Urinary bladder (tissue), 4 donors: ENCODE measurements around the gene RARB. TPM values are rescaled to one million over a fixed set of nuclear protein-coding genes. Genes with fewer than 3 reads are reported as not detected.

ENCODE experiments used
- DNase-seq: peaks from one replicate; pipeline ENCODE4 v3.0.0-alpha.2; 2015; ENCODE audit errors: extremely low spot score
- H3K27ac ChIP-seq: one replicate; pipeline ENCODE4 v1.5.1; 2013; ENCODE audit warnings: low read depth, mild to moderate bottlenecking, moderate library complexity
- H3K36me3 ChIP-seq: one replicate; pipeline ENCODE4 v1.6.1; 2013; ENCODE audit warnings: mild to moderate bottlenecking, moderate library complexity; ENCODE audit not compliant: insufficient read depth
- H3K4me1 ChIP-seq: one replicate; pipeline ENCODE4 v1.6.1; 2013; ENCODE audit warnings: mild to moderate bottlenecking, moderate library complexity; ENCODE audit not compliant: insufficient read depth
- H3K4me3 ChIP-seq: one replicate; pipeline ENCODE4 v1.5.1; 2013; ENCODE audit warnings: low read depth, low read length
- WGBS: extraction: QIAGEN DNeasy Blood & Tissue Kit; methylation state at CpG from one replicate; pipeline ENCODE4 v1.1.7; 2013; 5-methylcytosine and 5-hydroxymethylcytosine counted together
- polyA plus RNA-seq: library from polyadenylated mRNA; stranded (reverse); fragments of 200-250 nt; gene quantifications from one replicate; pipeline ENCODE4 v1.2.3, GENCODE V29; 2013
- total RNA-seq: library from RNA; depleted of rRNA; stranded (reverse); fragments of >200 nt; gene quantifications from one replicate; pipeline ENCODE4 v1.2.3, GENCODE V29; 2014
- donor health status: healthy with polysubstance abuse.
- donor health status: healthy.

RARB gene
- total and polyA plus RNA-seq, 2 donors: 12.3 to 70.7 TPM

- H3K36me3 ChIP-seq: peaks cover 2% of the 10 kb centered on the region
- whole genome bisulfite sequencing: 72% methylated on average over 1 of the region's 1 CpG
- no peak for DNase-seq
- no peaks in the 10 kb centered on the region for H3K4me1 ChIP-seq
- no peak overlapping the region for H3K27ac ChIP-seq
- no peak overlapping the region for H3K4me3 ChIP-seq
Observed at GRCh38 chr3:25603703-25604102, 175.6 kb downstream of the RARB start.

- H3K27ac ChIP-seq: no peak overlapping the region
- 78% methylated on average over 5 of the region's 5 CpGs for WGBS
- H3K36me3 ChIP-seq: peaks cover 2% of the 10 kb centered on the region
- no peaks in the 10 kb centered on the region for H3K4me1 ChIP-seq
- DNase-seq: no peak
- no peak overlapping the region for H3K4me3 ChIP-seq
Observed at GRCh38 chr3:25604107-25604805, 176.2 kb downstream of the RARB start.

- no peaks in the 10 kb centered on the region for H3K4me1 ChIP-seq
- H3K36me3 ChIP-seq: peaks cover 10% of the 10 kb centered on the region
- DNase-seq: no peak
- H3K27ac ChIP-seq: no peak overlapping the region
- no peak overlapping the region for H3K4me3 ChIP-seq
- 98% methylated on average over 1 of the region's 1 CpG for WGBS
Observed at GRCh38 chr3:25610167-25610566, 182.1 kb downstream of the RARB start.

- H3K4me1 ChIP-seq: no peaks in the 10 kb centered on the region
- H3K27ac ChIP-seq: no peak overlapping the region
- H3K4me3 ChIP-seq: no peak overlapping the region
- DNase-seq: no peak
- peaks cover 10% of the 10 kb centered on the region for H3K36me3 ChIP-seq
Observed at GRCh38 chr3:25610779-25611178, 182.7 kb downstream of the RARB start.

GRCh38 chr3:25611193-25611592 lies 183.1 kb downstream of the RARB start:
- Histone ChIP-seq H3K36me3 (peaks cover 10% of the 10 kb centered on the region), H3K27ac (no peak overlapping the region), H3K4me1 (no peaks in the 10 kb centered on the region), H3K4me3 (no peak overlapping the region)
- WGBS: 85% methylated on average over 5 of the region's 5 CpGs
- DNase-seq: no peak

GRCh38 chr3:25618028-25618427 lies 190.0 kb downstream of the RARB start:
- Histone ChIP-seq H3K36me3 (peaks cover 4% of the 10 kb centered on the region), H3K4me3 (no peak overlapping the region), H3K4me1 (no peaks in the 10 kb centered on the region), H3K27ac (no peak overlapping the region)
- DNase-seq: no peak

GRCh38 chr3:25619382-25619781 lies 191.3 kb downstream of the RARB start:
- DNase-seq: no peak
- H3K36me3 ChIP-seq: peaks cover 3% of the 10 kb centered on the region
- no peaks in the 10 kb centered on the region for H3K4me1 ChIP-seq
- H3K27ac ChIP-seq: no peak overlapping the region
- no peak overlapping the region for H3K4me3 ChIP-seq

- no peak overlapping the region for H3K27ac ChIP-seq
- 97% methylated on average over 5 of the region's 5 CpGs for WGBS
- no peaks in the 10 kb centered on the region for H3K4me1 ChIP-seq
- DNase-seq: no peak
- H3K4me3 ChIP-seq: no peak overlapping the region
- peaks cover 3% of the 10 kb centered on the region for H3K36me3 ChIP-seq
Observed at GRCh38 chr3:25620493-25620892, 192.4 kb downstream of the RARB start.

GRCh38 chr3:25621087-25621486 lies 193.0 kb downstream of the RARB start:
- Histone ChIP-seq H3K27ac (no peak overlapping the region), H3K36me3 (peaks cover 3% of the 10 kb centered on the region)
- WGBS: over 99% methylated on average over 2 of the region's 2 CpGs

GRCh38 chr3:25631989-25632388 lies 203.9 kb downstream of the RARB start:
- H3K4me1 ChIP-seq: no peaks in the 10 kb centered on the region
- peaks cover 9% of the 10 kb centered on the region for H3K36me3 ChIP-seq
- WGBS: 95% methylated on average over 1 of the region's 1 CpG
- no peak overlapping the region for H3K4me3 ChIP-seq
- H3K27ac ChIP-seq: no peak overlapping the region
- DNase-seq: no peak

More at GRCh38 chr3:25621087-25621486, 193.0 kb downstream of the RARB start:
- no peaks in the 10 kb centered on the region for H3K4me1 ChIP-seq
- H3K4me3 ChIP-seq: no peak overlapping the region
- DNase-seq: no peak

- no peak for DNase-seq
- WGBS: 91% methylated on average over 3 of the region's 3 CpGs
- Histone ChIP-seq H3K36me3 (peaks cover 8% of the 10 kb centered on the region), H3K4me3 (no peak overlapping the region), H3K27ac (no peak overlapping the region), H3K4me1 (no peaks in the 10 kb centered on the region)
Observed at GRCh38 chr3:25633919-25634318, 205.9 kb downstream of the RARB start.

- Histone ChIP-seq H3K4me3 (no peak overlapping the region), H3K4me1 (no peaks in the 10 kb centered on the region), H3K27ac (no peak overlapping the region), H3K36me3 (peaks cover 8% of the 10 kb centered on the region)
- no peak for DNase-seq
- 65% methylated on average over 3 of the region's 3 CpGs for WGBS
Observed at GRCh38 chr3:25635038-25635437, 207.0 kb downstream of the RARB start.
